ENCODE measurements around the gene PARP1. TPM values are rescaled to one million over a fixed set of nuclear protein-coding genes. Genes with fewer than 3 reads are reported as not detected.
A peak's percentile ranks its signal among the peaks of the same experiment; 100 is the strongest.

The PARP1 gene
- total RNA-seq, 1 donor from 2014 or later = 64.6 TPM

DNA sequence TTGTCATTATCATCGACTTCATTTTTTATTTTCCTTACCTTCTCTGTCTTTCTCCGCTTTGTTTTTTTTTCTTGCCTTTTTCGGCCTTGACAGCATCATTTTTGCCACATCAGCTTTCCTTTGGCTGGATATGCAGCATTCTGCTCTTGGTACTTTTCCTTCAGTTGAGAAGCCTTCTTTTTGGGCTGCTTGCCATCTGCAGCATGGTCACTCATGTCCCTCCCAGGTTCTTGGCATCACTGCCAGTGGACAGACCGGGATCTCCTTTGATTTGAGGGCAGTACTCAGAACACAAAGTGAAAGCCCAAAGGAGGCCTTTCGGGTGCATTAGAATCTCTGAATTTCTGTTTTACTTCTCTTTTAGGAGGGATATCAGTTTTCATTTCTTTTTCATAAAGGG is 3.7 kb upstream of the PARP1 start:
- Histone ChIP-seq H3K27me3 (no peaks in the 10 kb centered on the region), H3K9me3 (no peaks in the 10 kb centered on the region), H3K36me3 (no peaks in the 10 kb centered on the region), H3K4me1 (peaks cover 11% of the 10 kb centered on the region), H3K4me3 (no peak overlapping the region), H3K27ac (no peak overlapping the region)
- intact Hi-C loops (cut with DNase I) = no loop called here
- no peak for DNase-seq (ENCODE audit: extremely low spot score in 2 of 2)
- TF ChIP-seq POLR2A (IDR thresholded peaks at IDR 0.05) (no peak), POLR2AphosphoS5 (IDR thresholded peaks at IDR 0.05; ENCODE audit: insufficient read depth in 1 of 2, low read depth in 1 of 2) (no peak)
- TF ChIP-seq, protein P1, sequence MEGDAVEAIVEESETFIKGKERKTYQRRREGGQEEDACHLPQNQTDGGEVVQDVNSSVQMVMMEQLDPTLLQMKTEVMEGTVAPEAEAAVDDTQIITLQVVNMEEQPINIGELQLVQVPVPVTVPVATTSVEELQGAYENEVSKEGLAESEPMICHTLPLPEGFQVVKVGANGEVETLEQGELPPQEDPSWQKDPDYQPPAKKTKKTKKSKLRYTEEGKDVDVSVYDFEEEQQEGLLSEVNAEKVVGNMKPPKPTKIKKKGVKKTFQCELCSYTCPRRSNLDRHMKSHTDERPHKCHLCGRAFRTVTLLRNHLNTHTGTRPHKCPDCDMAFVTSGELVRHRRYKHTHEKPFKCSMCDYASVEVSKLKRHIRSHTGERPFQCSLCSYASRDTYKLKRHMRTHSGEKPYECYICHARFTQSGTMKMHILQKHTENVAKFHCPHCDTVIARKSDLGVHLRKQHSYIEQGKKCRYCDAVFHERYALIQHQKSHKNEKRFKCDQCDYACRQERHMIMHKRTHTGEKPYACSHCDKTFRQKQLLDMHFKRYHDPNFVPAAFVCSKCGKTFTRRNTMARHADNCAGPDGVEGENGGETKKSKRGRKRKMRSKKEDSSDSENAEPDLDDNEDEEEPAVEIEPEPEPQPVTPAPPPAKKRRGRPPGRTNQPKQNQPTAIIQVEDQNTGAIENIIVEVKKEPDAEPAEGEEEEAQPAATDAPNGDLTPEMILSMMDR (IDR thresholded peaks at IDR 0.05) = no peak

DNA sequence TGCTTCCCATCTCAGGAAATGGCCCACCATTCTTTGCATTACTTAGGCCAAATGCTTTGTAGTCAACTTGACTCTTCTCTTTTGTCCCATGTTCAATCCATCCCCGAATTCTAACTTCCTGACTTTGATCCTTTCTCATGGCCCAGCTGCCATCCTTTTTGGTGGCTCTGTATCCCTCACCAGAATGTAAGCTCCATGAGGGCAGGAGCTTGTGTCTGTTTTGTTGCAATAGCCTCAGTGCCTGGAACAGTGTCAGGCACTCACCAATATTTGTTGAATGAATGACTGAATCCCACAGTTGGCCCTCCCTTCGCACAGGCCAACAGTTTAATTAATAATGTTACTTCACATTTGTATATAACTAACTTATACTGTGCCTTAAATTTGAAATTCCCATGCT is 3.1 kb upstream of the PARP1 start:
- Histone ChIP-seq H3K4me3 (no peak overlapping the region), H3K4me1 (peaks cover 18% of the 10 kb centered on the region), H3K27ac (no peak overlapping the region), H3K36me3 (no peaks in the 10 kb centered on the region), H3K27me3 (no peaks in the 10 kb centered on the region), H3K9me3 (no peaks in the 10 kb centered on the region)
- TF ChIP-seq POLR2A (IDR thresholded peaks at IDR 0.05) = no peak
- TF ChIP-seq POLR2AphosphoS5 (IDR thresholded peaks at IDR 0.05; ENCODE audit: insufficient read depth in 1 of 2, low read depth in 1 of 2) = no peak
- TF ChIP-seq, protein P1 (IDR thresholded peaks at IDR 0.05) = no peak
- no peak for DNase-seq (ENCODE audit: extremely low spot score in 2 of 2)
- intact Hi-C loops (cut with DNase I) = no loop called here

DNA sequence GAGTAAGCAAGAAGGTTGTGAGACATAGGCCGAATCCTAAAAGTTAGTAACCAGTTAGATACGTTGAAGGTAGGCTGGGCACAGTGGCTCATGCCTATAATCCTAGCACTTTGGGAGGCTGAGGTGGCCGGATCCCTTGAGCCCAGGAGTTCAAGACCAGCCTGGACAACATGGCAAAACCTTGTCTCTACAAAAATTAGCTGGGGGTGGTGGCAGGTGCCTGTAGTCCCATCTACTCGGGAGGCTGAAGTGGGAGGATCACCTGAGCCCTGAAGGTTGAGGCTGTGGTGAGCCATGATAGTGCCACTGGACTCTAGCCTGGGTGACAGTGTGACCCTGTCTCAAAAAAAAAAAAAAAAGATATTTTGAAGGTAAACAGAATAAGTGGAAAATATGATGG is 1.5 kb upstream of the PARP1 start:
- H3K4me3 ChIP-seq = no peak overlapping the region
- no peaks in the 10 kb centered on the region for H3K36me3 ChIP-seq
- intact Hi-C loops (cut with DNase I) = no loop called here
- DNase-seq (ENCODE audit: extremely low spot score in 2 of 2) = no peak
- H3K4me1 ChIP-seq = peaks cover 34% of the 10 kb centered on the region
- no peak overlapping the region for H3K27ac ChIP-seq
- no peaks in the 10 kb centered on the region for H3K9me3 ChIP-seq
- H3K27me3 ChIP-seq = no peaks in the 10 kb centered on the region
- TF ChIP-seq, protein P1 (IDR thresholded peaks at IDR 0.05) = no peak
- no peak for TF ChIP-seq POLR2AphosphoS5 (IDR thresholded peaks at IDR 0.05; ENCODE audit: insufficient read depth in 1 of 2, low read depth in 1 of 2)
- TF ChIP-seq POLR2A (IDR thresholded peaks at IDR 0.05) = no peak

DNA sequence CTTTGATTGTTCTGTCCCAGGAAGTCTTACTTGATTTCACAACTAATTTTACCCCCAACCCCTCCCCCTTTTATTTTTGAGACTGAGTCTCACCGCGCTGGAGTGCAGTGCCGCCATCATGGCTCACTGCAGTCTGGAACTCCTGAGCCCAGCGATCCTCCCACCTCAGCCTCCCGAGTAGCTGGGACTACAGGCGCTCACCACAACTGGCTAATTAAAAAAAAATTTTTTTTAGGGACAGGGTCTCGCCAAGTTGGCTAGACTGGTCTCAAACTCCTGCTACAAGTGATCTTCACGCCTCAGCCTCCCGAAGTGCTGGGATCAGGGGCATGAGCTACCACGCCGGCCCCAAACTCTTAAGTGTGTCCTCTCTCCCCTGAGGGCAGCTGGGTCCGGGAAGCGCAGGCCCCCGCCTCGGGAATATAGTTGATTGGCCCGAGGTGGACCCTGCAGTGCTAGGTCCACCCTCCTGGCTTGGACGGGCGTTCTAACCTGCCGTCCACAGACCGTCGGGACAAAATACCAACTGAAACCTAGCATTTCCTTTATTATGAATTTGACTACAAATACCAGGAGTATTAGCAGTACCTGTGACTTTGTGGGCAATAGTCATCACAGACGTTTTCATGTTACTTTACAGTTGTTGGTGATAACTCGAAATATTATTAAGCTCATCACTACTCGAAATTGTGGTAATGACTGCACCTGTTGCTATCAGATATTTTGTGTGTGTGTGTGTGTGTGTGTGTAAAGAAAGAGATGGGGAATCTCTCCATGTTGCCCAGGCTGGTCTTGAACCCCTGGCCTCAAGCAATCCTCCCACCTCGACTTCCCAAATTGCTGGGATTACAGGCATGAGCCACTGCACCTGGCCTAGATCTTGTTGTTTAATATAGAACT is 642 bp upstream of the PARP1 start:
- peak overlapping the region; percentile 79 for H3K4me3 ChIP-seq
- H3K27ac ChIP-seq = peak overlapping the region; percentile 85
- intact Hi-C loops (cut with DNase I) = no loop called here
- peaks cover 42% of the 10 kb centered on the region for H3K4me1 ChIP-seq
- no peaks in the 10 kb centered on the region for H3K9me3 ChIP-seq
- H3K27me3 ChIP-seq = no peaks in the 10 kb centered on the region
- peak in 1 of 2 donors; percentile 94 for DNase-seq (ENCODE audit: extremely low spot score in 2 of 2)
- no peaks in the 10 kb centered on the region for H3K36me3 ChIP-seq
- TF ChIP-seq POLR2AphosphoS5 (IDR thresholded peaks at IDR 0.05; ENCODE audit: insufficient read depth in 1 of 2, low read depth in 1 of 2) = peak in 1 of 2 donors; percentile 16
- no peak for TF ChIP-seq POLR2A (IDR thresholded peaks at IDR 0.05)
- TF ChIP-seq, protein P1 (IDR thresholded peaks at IDR 0.05) = peak in 1 of 3 experiments; percentile 4

DNA sequence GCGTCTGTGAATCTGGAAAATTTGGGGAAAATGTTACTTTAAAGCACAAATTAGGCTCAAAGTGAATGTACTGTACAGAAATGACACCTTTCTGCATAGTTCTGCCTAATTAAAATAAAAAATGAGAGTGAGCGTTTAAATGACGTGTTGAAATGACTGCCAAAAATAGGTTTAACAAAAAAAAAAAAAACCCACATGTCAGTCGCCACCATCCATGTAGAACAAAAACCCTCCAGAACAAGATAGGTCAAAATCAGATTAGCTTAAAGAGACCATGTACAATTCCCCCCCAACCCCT is 745 bp downstream of the PARP1 start:
- intact Hi-C loops (cut with DNase I) = no loop called here
- Histone ChIP-seq H3K27me3 (no peaks in the 10 kb centered on the region), H3K4me1 (peaks cover 53% of the 10 kb centered on the region), H3K4me3 (peak overlapping the region; percentile 79), H3K9me3 (no peaks in the 10 kb centered on the region), H3K36me3 (peaks cover 0 to 2% of the 10 kb centered on the region in 2 donors), H3K27ac (peak overlapping the region; percentile 85)
- TF ChIP-seq POLR2AphosphoS5 (IDR thresholded peaks at IDR 0.05; ENCODE audit: insufficient read depth in 1 of 2, low read depth in 1 of 2) (no peak), POLR2A (IDR thresholded peaks at IDR 0.05) (no peak)
- TF ChIP-seq, protein P1 (IDR thresholded peaks at IDR 0.05) = no peak
- no peak for DNase-seq (ENCODE audit: extremely low spot score in 2 of 2)
